Measurements from ENCODE around the gene TMEM200B. TPM values are rescaled to one million over a fixed set of nuclear protein-coding genes. Genes with fewer than 3 reads are reported as not detected.

The TMEM200B gene
- total and polyA plus RNA-seq, 10 of the 15 experiments (the other 5 are each of a cell fraction or from before 2014, with no cell fraction given), result 0.03 to 1.4 (median 0.08) TPM; not detected in 3

DNA sequence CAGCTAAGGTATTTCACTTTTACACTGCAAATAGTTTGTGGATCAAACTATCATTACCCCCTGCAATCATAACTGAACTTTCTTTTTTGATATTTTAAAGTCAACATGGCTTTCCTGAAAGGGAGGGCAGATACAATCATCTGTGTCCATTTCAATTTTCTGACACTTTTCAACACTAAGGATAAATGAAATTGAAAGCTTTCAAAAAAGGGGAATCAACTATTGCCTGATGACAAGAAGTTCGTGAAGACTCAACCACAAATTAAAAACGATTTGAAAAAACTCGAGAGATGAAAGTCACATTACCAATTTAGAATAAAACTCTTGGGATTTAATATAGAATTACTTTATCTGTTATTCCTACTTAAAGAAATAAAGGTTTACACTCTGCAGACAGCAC is 46.3 kb upstream of the TMEM200B start (continued):
- TF ChIP-seq, protein P1, sequence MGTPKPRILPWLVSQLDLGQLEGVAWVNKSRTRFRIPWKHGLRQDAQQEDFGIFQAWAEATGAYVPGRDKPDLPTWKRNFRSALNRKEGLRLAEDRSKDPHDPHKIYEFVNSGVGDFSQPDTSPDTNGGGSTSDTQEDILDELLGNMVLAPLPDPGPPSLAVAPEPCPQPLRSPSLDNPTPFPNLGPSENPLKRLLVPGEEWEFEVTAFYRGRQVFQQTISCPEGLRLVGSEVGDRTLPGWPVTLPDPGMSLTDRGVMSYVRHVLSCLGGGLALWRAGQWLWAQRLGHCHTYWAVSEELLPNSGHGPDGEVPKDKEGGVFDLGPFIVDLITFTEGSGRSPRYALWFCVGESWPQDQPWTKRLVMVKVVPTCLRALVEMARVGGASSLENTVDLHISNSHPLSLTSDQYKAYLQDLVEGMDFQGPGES (IDR thresholded peaks at IDR 0.05), result no peak
- TF ChIP-seq HDAC2 (IDR thresholded peaks at IDR 0.05), result no peak
- TF ChIP-seq YY1 (IDR thresholded peaks at IDR 0.05; ENCODE audit: low read depth, low read length), result no peak
- no peak for TF ChIP-seq STAT3 (IDR thresholded peaks at IDR 0.05; ENCODE audit: low read depth, low read length)
- TF ChIP-seq CBX3 (IDR thresholded peaks at IDR 0.05; ENCODE audit: borderline replicate concordance, low read depth), result no peak
- no peak for TF ChIP-seq EED (IDR thresholded peaks at IDR 0.05; ENCODE audit: low read depth)

DNA sequence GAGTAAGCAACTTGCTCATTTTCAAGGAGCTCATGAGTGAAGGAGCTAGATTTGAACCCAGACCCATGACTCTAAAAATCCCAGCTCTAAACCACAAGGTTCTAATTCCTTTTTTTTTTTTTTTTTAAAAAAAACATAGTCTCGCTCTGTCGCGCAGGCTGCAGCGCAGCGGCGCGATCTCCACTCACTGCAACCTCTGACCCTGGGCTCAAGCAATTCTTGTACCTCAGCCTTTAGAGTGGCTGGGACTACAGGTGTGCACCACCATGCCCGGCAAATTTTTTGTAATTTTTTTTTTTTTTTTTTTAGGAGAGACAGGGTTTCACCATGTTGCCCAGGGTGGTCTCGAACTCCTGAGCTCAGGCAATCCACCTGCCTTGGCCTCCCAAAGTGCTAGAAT is 44.2 kb upstream of the TMEM200B start:
- TF ChIP-seq, protein P2, sequence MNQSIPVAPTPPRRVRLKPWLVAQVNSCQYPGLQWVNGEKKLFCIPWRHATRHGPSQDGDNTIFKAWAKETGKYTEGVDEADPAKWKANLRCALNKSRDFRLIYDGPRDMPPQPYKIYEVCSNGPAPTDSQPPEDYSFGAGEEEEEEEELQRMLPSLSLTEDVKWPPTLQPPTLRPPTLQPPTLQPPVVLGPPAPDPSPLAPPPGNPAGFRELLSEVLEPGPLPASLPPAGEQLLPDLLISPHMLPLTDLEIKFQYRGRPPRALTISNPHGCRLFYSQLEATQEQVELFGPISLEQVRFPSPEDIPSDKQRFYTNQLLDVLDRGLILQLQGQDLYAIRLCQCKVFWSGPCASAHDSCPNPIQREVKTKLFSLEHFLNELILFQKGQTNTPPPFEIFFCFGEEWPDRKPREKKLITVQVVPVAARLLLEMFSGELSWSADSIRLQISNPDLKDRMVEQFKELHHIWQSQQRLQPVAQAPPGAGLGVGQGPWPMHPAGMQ (IDR thresholded peaks at IDR 0.05; ENCODE audit: borderline replicate concordance), result no peak
- no peak for TF ChIP-seq POU2F2 (IDR thresholded peaks at IDR 0.05; ENCODE audit: borderline replicate concordance, low read depth, low read length)
- TF ChIP-seq IKZF2 (IDR thresholded peaks at IDR 0.05), result no peak
- TF ChIP-seq, protein P3, sequence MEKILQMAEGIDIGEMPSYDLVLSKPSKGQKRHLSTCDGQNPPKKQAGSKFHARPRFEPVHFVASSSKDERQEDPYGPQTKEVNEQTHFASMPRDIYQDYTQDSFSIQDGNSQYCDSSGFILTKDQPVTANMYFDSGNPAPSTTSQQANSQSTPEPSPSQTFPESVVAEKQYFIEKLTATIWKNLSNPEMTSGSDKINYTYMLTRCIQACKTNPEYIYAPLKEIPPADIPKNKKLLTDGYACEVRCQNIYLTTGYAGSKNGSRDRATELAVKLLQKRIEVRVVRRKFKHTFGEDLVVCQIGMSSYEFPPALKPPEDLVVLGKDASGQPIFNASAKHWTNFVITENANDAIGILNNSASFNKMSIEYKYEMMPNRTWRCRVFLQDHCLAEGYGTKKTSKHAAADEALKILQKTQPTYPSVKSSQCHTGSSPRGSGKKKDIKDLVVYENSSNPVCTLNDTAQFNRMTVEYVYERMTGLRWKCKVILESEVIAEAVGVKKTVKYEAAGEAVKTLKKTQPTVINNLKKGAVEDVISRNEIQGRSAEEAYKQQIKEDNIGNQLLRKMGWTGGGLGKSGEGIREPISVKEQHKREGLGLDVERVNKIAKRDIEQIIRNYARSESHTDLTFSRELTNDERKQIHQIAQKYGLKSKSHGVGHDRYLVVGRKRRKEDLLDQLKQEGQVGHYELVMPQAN (conservative IDR thresholded peaks at IDR 0.05), result no peak
- TF ChIP-seq ZNF274 (IDR thresholded peaks at IDR 0.05; ENCODE audit: insufficient read depth, insufficient read length), result no peak
- TF ChIP-seq NR2C1 (IDR thresholded peaks at IDR 0.05), result no peak
- no peak for TF ChIP-seq DPF2 (IDR thresholded peaks at IDR 0.05)
- no peak for TF ChIP-seq GABPA (IDR thresholded peaks at IDR 0.05; ENCODE audit: low read depth)
- TF ChIP-seq, protein P4, sequence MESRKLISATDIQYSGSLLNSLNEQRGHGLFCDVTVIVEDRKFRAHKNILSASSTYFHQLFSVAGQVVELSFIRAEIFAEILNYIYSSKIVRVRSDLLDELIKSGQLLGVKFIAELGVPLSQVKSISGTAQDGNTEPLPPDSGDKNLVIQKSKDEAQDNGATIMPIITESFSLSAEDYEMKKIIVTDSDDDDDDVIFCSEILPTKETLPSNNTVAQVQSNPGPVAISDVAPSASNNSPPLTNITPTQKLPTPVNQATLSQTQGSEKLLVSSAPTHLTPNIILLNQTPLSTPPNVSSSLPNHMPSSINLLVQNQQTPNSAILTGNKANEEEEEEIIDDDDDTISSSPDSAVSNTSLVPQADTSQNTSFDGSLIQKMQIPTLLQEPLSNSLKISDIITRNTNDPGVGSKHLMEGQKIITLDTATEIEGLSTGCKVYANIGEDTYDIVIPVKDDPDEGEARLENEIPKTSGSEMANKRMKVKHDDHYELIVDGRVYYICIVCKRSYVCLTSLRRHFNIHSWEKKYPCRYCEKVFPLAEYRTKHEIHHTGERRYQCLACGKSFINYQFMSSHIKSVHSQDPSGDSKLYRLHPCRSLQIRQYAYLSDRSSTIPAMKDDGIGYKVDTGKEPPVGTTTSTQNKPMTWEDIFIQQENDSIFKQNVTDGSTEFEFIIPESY (IDR thresholded peaks at IDR 0.05), result no peak
- TF ChIP-seq MTA3 (IDR thresholded peaks at IDR 0.05; ENCODE audit: borderline replicate concordance, low read length), result no peak
- H3K4me3 ChIP-seq, result no peak overlapping the region
- H3K79me2 ChIP-seq (ENCODE audit: control insufficient read depth, insufficient read depth, low read length), result peaks cover 87% of the 10 kb centered on the region
- peaks cover 5% of the 10 kb centered on the region; the same call in 1 of the 2 replicates for H3K4me1 ChIP-seq (ENCODE audit: control insufficient read depth, insufficient read depth, low read length)
- BruUV-seq (replicated peaks), result no TSS peak
- H3K27ac ChIP-seq (ENCODE audit: control insufficient read depth, insufficient read depth), result no peak overlapping the region
- no peak overlapping the region for H3K4me2 ChIP-seq (ENCODE audit: control insufficient read depth, insufficient read depth)
- DNase-seq (ENCODE audit: low read depth, low spot score) (no peak), FAIRE-seq (no peak), ATAC-seq (no peak)
- SMC1A ChIA-PET (ENCODE audit: uncharacterized antibody, unreplicated experiment), result interaction anchor here (1.6 to 2.3 kb wide), 3 partner anchors 10 to 14 kb away, joined by 5 to 6 read pairs (median 6); partner anchors contain the start of gene SRSF4
- no peak overlapping the region for H2AFZ ChIP-seq (ENCODE audit: control insufficient read depth, low read depth, low read length)
- peaks cover 4% of the 10 kb centered on the region; the same call in 1 of the 2 replicates for H4K20me1 ChIP-seq (ENCODE audit: control insufficient read depth, insufficient read depth)
- RAD21 ChIA-PET (ENCODE audit: unreplicated experiment), result interaction anchor here (1.2 kb wide), 1 partner anchor 30 kb away, joined by 4 read pairs; no protein-coding TSS in a partner anchor
- intact Hi-C loops (cut with micrococcal nuclease; ENCODE audit: unreplicated experiment), result no loop called here
- 100% methylated on average over 7 of the region's 9 CpGs for WGBS (ENCODE audit: insufficient coverage, insufficient replicate concordance, low lambda C conversion rate, missing lambda C conversion rate)
- no peak overlapping the region for H3K9ac ChIP-seq (ENCODE audit: control insufficient read depth, insufficient read depth, low read length)
- peaks cover 13 to 43% of the 10 kb centered on the region in 2 experiments for H3K36me3 ChIP-seq (ENCODE audit: control insufficient read depth in 2 of 2, insufficient read depth in 2 of 2, low read length in 1 of 2)
- no peaks in the 10 kb centered on the region for H3K9me3 ChIP-seq (replicated peaks; ENCODE audit: control insufficient read depth, insufficient read depth, low read length)
- in situ Hi-C loops (cut with MboI), result no loop called here
- POLR2A ChIA-PET, result interaction anchor here (0.6 to 4.7 kb wide), 4 partner anchors 10 to 17 kb away, joined by 3 to 50 read pairs (median 4); partner anchors contain the start of gene SRSF4
- no peaks in the 10 kb centered on the region for H3K27me3 ChIP-seq (replicated peaks in 1 of 2; ENCODE audit: control insufficient read depth in 2 of 2, insufficient read depth in 2 of 2, low read length in 1 of 2)
- CTCF ChIA-PET, result interaction anchor here (1.4 kb wide), 1 partner anchor 34 kb away, joined by 4 read pairs; no protein-coding TSS in a partner anchor
